Colonic mucosa (tissue), 4 donors: Measurements from ENCODE around the gene MUSK. TPM values are rescaled to one million over a fixed set of nuclear protein-coding genes. Genes with fewer than 3 reads are reported as not detected.
"Not testable (repeated sequence)": the region's sequence is repeated elsewhere in the genome, so short reads cannot be mapped to it uniquely, and the experiment has no call there.

ENCODE experiments used
- DNase-seq: peaks from one replicate; pipeline ENCODE4 v3.0.0-alpha.2; 2020
- H3K27ac ChIP-seq: fragments of 200-600 bp; one replicate; pipeline ENCODE4 v1.8.0; 2021
- H3K27me3 ChIP-seq: fragments of 200-600 bp; one replicate; pipeline ENCODE4 v1.8.0; 2021
- H3K36me3 ChIP-seq: fragments of 200-600 bp; one replicate; pipeline ENCODE4 v1.8.0; 2021
- H3K4me1 ChIP-seq: fragments of 200-600 bp; one replicate; pipeline ENCODE4 v1.8.0; 2021; ENCODE audit warnings: mild to moderate bottlenecking
- H3K4me3 ChIP-seq: fragments of 200-600 bp; one replicate; pipeline ENCODE4 v1.8.0; 2021
- H3K9ac ChIP-seq, 2 donors: one replicate each; pipeline ENCODE4 v1.7.0; 2013; ENCODE audit warnings: control low read depth in 2 of 2, low read depth in 2 of 2, low read length in 2 of 2
- H3K9me3 ChIP-seq: fragments of 200-600 bp; one replicate; pipeline ENCODE4 v1.8.0; 2021
- CTCF ChIP-seq: fragments of 200-600 bp; IDR thresholded peaks from one replicate; pipeline ENCODE4 v1.8.0; 2022; ENCODE audit warnings: antibody characterized with exemption, mild to moderate bottlenecking
- intact Hi-C: fragments of 100-400 bp; cut with DNase I; formaldehyde crosslinking; loops from one replicate; pipeline ENCODE4 v1.14.1; 2022
- total RNA-seq, 2 donors: library from RNA; stranded (reverse); fragmentation: NEBNext Ultra II Directional in 1 of 2; extraction: Animal tissue kit (Norgen Biotek cat#: 25700) in 1 of 2; gene quantifications; one replicate each; pipeline ENCODE4 v1.2.1, GENCODE V29; 2021
- donor health status: healthy.
- donor health status: DM: no; HTN: no; CAD: no.
- donor health status: DM: no; HTN: no; CAD: no.

The MUSK gene
- total RNA-seq, 2 donors from 2014 or later: 0.94 to 2.0 TPM

- Histone ChIP-seq H3K4me1 (no peaks in the 10 kb centered on the region), H3K27me3 (no peaks in the 10 kb centered on the region), H3K36me3 (no peaks in the 10 kb centered on the region), H3K27ac (no peak overlapping the region), H3K4me3 (no peak overlapping the region), H3K9ac (no peak overlapping the region), H3K9me3 (no peaks in the 10 kb centered on the region)
- TF ChIP-seq CTCF: no peak
- no peak for DNase-seq
- intact Hi-C loops: no loop called here
Measured at GRCh38 chr9:110814159-110814558, 145.6 kb downstream of the MUSK start.

DNA sequence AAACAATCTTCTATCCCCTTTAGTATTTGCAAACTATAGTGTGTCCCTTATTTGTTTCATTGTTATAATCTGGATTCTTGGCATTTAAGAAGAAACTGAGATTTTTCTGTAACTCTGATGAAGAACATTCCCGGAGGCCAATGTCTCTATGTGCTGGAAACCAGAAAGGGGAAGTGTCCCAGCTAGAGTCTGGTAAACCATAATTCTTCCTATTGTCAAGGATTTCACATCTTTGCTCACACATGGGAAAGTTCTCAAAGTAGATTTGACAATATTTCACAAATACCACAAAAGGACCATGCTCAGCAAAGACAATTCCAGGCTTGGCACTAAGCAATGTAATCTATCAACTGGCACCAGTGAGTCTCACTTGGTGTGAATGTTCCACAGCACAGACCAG lies 146.8 kb downstream of the MUSK start:
- Histone ChIP-seq H3K36me3 (no peaks in the 10 kb centered on the region), H3K9ac (no peak overlapping the region), H3K9me3 (no peaks in the 10 kb centered on the region), H3K27ac (no peak overlapping the region), H3K27me3 (no peaks in the 10 kb centered on the region), H3K4me3 (no peak overlapping the region), H3K4me1 (no peaks in the 10 kb centered on the region)
- no peak for TF ChIP-seq CTCF
- intact Hi-C loops: no loop called here
- no peak for DNase-seq

DNA sequence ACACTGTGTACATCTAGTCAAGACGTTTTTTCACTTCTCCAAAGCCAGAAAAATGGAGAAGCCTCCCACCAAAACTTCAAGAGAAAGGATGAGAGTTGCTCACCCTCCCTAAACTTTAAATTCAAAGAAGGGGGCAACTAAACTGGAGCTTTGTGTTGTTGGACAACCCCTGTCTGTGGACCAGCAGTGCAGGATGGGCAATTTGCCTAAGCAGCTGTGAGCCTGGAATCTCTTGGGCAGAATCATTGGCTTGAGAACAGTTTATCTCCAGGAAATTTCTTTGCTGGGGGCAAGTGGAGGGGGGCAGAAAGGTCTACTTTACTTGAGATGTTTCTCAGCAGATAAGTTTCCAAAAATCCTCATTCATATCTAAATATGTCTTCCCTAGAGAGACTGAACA lies 151.8 kb downstream of the MUSK start:
- H3K4me3 ChIP-seq: no peak overlapping the region
- no peak for DNase-seq
- H3K9ac ChIP-seq: no peak overlapping the region
- intact Hi-C loops: no loop called here
- TF ChIP-seq CTCF: no peak
- H3K27me3 ChIP-seq: no peaks in the 10 kb centered on the region
- H3K36me3 ChIP-seq: no peaks in the 10 kb centered on the region
- H3K9me3 ChIP-seq: no peaks in the 10 kb centered on the region
- no peak overlapping the region for H3K27ac ChIP-seq
- no peaks in the 10 kb centered on the region for H3K4me1 ChIP-seq

DNA sequence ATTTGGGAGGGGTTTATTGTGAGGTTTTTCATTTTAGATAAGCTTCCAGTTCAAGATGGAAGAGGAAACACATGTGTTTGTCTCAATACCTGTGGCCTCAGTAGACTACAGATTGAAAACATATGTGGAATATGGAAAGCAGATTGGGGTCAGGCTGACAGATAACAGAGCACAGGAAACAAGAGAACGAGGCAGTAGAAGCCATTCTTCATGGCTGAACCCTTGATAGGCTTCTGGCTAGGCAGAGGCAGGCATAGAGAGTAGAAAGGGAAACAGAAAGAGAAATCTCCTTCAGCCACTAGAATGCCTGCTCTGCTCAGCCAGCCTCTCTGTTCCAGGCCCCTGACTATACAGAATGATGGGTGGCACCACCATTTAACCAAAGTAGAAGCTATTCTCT lies 152.5 kb downstream of the MUSK start:
- no peak for DNase-seq
- no peak overlapping the region for H3K9ac ChIP-seq
- intact Hi-C loops: no loop called here
- no peak overlapping the region for H3K27ac ChIP-seq
- TF ChIP-seq CTCF: no peak
- H3K4me1 ChIP-seq: no peaks in the 10 kb centered on the region
- H3K9me3 ChIP-seq: no peaks in the 10 kb centered on the region
- H3K27me3 ChIP-seq: no peaks in the 10 kb centered on the region
- H3K36me3 ChIP-seq: no peaks in the 10 kb centered on the region
- no peak overlapping the region for H3K4me3 ChIP-seq

DNA sequence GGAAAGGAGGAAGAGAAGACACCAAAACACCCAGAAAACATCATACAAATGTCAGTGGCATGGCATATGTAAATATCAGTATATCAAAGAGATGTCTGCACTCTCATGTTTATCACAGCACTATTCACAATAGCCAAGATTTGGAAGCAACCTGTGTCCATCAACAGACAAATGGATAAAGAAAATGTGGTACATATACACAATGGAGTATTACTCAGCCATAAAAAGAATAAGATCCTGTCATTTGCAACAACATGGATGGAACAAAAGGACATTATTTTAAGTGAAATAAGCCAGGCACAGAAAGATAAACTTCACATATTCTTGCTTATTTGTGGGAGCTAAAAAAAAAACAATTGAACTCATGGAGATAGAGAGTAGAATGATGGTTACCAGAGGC lies 156.5 kb downstream of the MUSK start:
- DNase-seq, H3K27me3 ChIP-seq, H3K9me3 ChIP-seq, H3K36me3 ChIP-seq, H3K27ac ChIP-seq, H3K4me3 ChIP-seq, H3K4me1 ChIP-seq, intact Hi-C loops, H3K9ac ChIP-seq: not testable (repeated sequence)

DNA sequence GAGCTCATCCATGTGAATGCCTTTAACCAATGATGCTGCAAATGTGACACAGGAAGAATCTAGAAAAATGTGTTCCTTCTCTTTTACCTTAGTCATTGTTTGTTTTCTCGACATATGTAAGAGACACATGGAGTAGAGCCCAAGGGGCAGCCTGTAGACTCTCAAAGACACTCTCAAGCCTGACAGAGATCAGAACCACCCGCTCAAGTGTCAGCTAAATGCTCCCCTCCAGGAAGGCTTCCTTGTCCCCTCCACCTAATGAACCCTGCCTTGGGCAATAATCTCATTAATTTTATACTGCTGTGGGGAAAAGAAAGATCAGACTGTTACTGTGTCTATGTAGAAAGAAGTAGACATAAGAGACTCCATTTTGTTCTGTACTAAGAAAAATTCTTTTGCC lies 157.4 kb downstream of the MUSK start:
- H3K9me3 ChIP-seq: no peaks in the 10 kb centered on the region
- H3K9ac ChIP-seq: no peak overlapping the region
- no peaks in the 10 kb centered on the region for H3K27me3 ChIP-seq
- no peaks in the 10 kb centered on the region for H3K4me1 ChIP-seq
- DNase-seq: no peak
- H3K36me3 ChIP-seq: no peaks in the 10 kb centered on the region
- H3K4me3 ChIP-seq: no peak overlapping the region
- H3K27ac ChIP-seq: no peak overlapping the region
- intact Hi-C loops: no loop called here
- TF ChIP-seq CTCF: no peak

DNA sequence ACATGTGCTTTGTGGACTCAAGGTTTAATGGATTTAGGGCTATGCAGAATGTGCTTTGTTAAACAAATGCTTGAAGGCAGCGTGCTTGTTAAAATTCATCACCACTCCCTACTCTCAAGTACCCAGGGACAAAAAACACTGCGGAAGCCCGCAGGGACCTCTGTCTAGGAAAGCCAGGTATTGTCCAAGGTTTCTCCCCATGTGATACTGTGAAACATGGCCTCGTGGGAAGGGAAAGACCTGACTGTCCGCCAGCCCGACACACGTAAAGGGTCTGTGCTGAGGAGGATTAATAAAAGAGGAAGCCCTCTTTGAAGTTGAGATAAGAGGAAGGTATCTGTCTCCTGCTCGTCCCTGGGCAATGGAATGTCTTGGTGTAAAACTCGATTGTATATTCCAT lies 157.8 kb downstream of the MUSK start:
- H3K9me3 ChIP-seq, H3K27me3 ChIP-seq, H3K36me3 ChIP-seq, DNase-seq, H3K4me3 ChIP-seq, H3K9ac ChIP-seq, H3K4me1 ChIP-seq, H3K27ac ChIP-seq, intact Hi-C loops: not testable (repeated sequence)
